ENCODE data around the gene GPR157. TPM values are rescaled to one million over a fixed set of nuclear protein-coding genes. Genes with fewer than 3 reads are reported as not detected.

Gene GPR157
- total RNA-seq, 4 donors from 2014 or later: 2.8 to 10.5 (median 6.2) TPM

DNA sequence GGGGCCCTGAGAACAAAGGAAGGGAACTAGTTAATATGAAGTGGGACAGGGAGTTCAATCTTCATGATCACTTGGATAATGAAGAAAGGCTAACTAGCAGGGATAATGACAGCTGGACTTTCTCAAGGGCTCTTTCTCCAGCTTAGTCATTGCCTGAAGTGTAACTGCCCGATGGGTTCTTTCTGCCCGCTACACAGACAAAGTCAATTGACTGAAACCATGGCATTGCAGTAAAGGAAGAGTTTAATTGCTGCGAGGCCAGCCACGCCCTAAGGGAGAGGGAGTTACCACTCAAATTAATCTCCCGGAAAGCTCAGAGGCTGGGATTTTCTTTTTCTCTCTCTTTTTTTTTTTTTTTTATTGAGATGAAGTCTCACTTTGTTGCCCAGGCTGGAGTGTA lies 42.9 kb downstream of the GPR157 start:
- no peak overlapping the region for H3K4me3 ChIP-seq
- no peaks in the 10 kb centered on the region for H3K9me3 ChIP-seq
- no peaks in the 10 kb centered on the region for H3K27me3 ChIP-seq
- DNase-seq (ENCODE audit: low spot score in 2 of 2): no peak
- H3K27ac ChIP-seq: no peak overlapping the region
- 59 to 82% methylated on average over 5 of the region's 5 CpGs for WGBS, 2 donors
- TF ChIP-seq POLR2A (IDR thresholded peaks at IDR 0.05) (no peak), EP300 (IDR thresholded peaks at IDR 0.05) (no peak), CTCF (IDR thresholded peaks at IDR 0.05) (no peak)
- no peaks in the 10 kb centered on the region for H3K4me1 ChIP-seq
- H3K36me3 ChIP-seq: no peaks in the 10 kb centered on the region

DNA sequence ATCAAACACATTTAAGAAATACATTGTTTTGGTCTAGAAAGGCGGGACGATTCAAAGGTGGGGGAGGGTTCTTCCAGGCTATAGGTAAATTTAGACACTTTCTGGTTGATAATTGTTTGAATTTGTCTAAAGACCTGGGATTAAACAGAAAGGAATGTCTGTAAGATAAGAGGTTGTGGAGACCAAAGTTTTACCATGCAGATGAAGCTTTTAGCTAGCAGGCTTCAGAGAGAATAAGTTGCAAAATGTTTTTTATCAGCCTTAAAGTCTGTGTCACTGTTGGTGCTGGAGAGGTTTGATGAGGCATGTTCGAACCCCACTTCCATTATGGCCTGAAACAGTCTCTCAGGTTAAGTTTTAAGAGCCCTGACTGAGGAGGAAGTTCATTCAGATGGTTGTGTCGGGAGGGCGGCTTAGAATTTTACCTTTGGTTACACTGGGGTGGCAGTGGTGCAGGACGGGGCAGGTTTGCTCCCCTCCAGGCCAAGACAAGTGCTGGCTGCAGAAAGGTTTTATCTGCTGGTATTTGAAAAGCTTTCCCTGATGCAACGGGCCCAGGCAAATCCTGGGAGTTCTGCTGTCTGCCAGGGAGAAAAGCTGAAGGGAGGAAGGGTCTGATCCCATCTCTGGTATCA lies 43.5 kb downstream of the GPR157 start:
- H3K27ac ChIP-seq: no peak overlapping the region
- TF ChIP-seq CTCF (IDR thresholded peaks at IDR 0.05) (no peak), POLR2A (IDR thresholded peaks at IDR 0.05) (no peak), EP300 (IDR thresholded peaks at IDR 0.05) (no peak)
- WGBS, 2 donors: 82 to 84% methylated on average over 7 of the region's 7 CpGs
- no peaks in the 10 kb centered on the region for H3K36me3 ChIP-seq
- H3K4me1 ChIP-seq: no peaks in the 10 kb centered on the region
- H3K9me3 ChIP-seq: no peaks in the 10 kb centered on the region
- H3K4me3 ChIP-seq: no peak overlapping the region
- no peak for DNase-seq (ENCODE audit: low spot score in 2 of 2)
- no peaks in the 10 kb centered on the region for H3K27me3 ChIP-seq

DNA sequence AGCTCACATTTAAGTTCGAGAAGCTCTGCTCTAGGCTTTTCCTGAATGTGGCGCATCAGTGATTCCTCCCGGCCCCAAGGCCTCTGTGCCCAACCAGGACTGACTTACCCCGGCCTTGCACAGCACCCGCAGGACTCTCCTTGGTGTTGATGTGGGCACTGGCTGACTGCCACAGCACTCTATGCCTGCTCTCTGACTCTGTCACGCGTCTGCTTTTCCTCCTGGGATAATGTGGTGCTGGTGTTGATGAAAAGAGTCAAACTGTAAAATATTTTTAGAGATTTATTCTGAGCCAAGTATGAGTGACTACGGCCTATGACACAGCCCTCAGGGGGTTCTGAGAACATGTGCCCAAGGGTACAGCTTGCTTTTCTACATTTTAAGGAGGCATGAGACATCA lies 44.0 kb downstream of the GPR157 start:
- Histone ChIP-seq H3K9me3 (no peaks in the 10 kb centered on the region), H3K36me3 (no peaks in the 10 kb centered on the region), H3K4me3 (no peak overlapping the region), H3K27ac (no peak overlapping the region), H3K4me1 (no peaks in the 10 kb centered on the region), H3K27me3 (no peaks in the 10 kb centered on the region)
- WGBS, 2 donors: 69 to 88% methylated on average over 8 of the region's 8 CpGs
- TF ChIP-seq EP300 (IDR thresholded peaks at IDR 0.05) (no peak), POLR2A (IDR thresholded peaks at IDR 0.05) (no peak), CTCF (IDR thresholded peaks at IDR 0.05) (no peak)
- no peak for DNase-seq (ENCODE audit: low spot score in 2 of 2)

- DNase-seq (ENCODE audit: low spot score in 2 of 2): no peak
- no peaks in the 10 kb centered on the region for H3K36me3 ChIP-seq
- 88 to 92% methylated on average over 3 of the region's 3 CpGs for WGBS, 2 donors
- H3K27ac ChIP-seq: no peak overlapping the region
- H3K27me3 ChIP-seq: no peaks in the 10 kb centered on the region
- TF ChIP-seq CTCF (IDR thresholded peaks at IDR 0.05): no peak
- no peak for TF ChIP-seq POLR2A (IDR thresholded peaks at IDR 0.05)
- TF ChIP-seq EP300 (IDR thresholded peaks at IDR 0.05): no peak
- no peaks in the 10 kb centered on the region for H3K9me3 ChIP-seq
- no peak overlapping the region for H3K4me3 ChIP-seq
- H3K4me1 ChIP-seq: peaks cover 0 to 14% (median 0%) of the 10 kb centered on the region in 4 donors
Observed at GRCh38 chr1:9081473-9081872, 47.4 kb downstream of the GPR157 start.

- 88 to 91% methylated on average over 6 of the region's 6 CpGs for WGBS, 2 donors
- DNase-seq (ENCODE audit: low spot score in 2 of 2): no peak
- H3K4me3 ChIP-seq: no peak overlapping the region
- TF ChIP-seq POLR2A (IDR thresholded peaks at IDR 0.05): no peak
- no peak overlapping the region for H3K27ac ChIP-seq
- H3K9me3 ChIP-seq: no peaks in the 10 kb centered on the region
- no peaks in the 10 kb centered on the region for H3K36me3 ChIP-seq
- H3K4me1 ChIP-seq: peaks cover 0 to 14% (median 0%) of the 10 kb centered on the region in 4 donors
- no peaks in the 10 kb centered on the region for H3K27me3 ChIP-seq
Observed at GRCh38 chr1:9080705-9081291, 48.1 kb downstream of the GPR157 start.
